HG03342 (cell line): Measurements from ENCODE around the gene ODC1.
"Not testable (repeated sequence)": the region's sequence is repeated elsewhere in the genome, so short reads cannot be mapped to it uniquely, and the experiment has no call there.

ENCODE experiments used
- ATAC-seq: cut with Tn5 transposase; IDR thresholded peaks from one replicate; pipeline ENCODE4 v1.9.1; 2021; ENCODE audit warnings: mild to moderate bottlenecking, moderate library complexity; ENCODE audit not compliant: unreplicated experiment

Gene ODC1

DNA sequence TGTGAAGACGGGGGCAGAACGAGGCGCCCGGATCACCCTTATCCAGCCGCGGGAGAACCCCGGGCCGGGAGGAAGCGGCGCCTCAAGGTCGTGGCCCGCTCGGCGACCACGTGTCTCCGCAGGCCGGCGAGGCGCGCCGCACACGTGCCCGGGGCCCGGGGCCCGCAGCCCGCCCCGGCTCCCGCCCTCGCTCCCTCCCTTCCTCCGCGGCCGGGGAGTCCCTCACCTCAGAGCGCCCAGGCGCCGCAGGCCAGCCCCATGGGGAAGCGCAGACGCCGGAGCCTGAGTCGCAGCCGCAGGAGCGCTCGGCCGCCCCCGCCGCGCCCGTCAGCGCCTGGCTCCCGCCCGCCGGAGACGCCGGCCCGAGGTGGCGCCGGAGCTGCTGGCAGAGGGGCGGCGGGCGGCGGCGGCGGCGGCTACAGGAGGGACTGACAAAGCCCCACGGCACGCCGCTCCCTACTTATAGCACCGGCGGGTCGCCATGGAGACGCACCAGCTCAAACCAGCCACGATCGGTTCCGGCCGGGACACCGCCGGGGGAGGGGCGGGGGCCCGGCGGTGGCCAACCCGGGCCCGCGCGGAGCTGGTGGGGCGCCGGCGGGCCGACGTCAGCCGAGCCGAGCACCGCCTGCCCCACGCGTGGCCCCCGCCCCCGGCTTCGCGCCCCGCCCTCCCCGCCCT lies at the start of gene ODC1:
ODC1 (minus strand) TSS at position 433 of the 681 bp plus-strand sequence. CDS start 3,295 bp downstream, outside the sequence.
- peak; percentile 69 for ATAC-seq

- ATAC-seq, result no peak
Measured at GRCh38 chr2:10497797-10498251, 49.7 kb upstream of the ODC1 start.

DNA sequence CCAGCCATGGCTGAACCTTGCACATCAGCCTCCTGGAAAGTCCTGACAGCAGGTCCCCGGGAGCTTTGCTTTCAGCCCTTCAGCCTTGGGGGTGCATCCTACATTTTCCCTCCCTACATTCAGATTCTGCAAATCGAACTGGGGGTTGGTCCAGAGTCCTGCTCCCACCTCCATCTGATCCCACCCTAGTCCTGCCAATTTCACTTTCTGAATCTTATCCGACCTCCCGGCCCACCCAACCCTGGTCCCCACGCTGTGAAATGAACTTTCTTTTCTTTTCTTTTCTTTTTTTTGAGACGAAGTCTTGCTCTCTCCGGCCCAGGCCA lies 47.8 kb upstream of the ODC1 start:
- ATAC-seq, result no peak

DNA sequence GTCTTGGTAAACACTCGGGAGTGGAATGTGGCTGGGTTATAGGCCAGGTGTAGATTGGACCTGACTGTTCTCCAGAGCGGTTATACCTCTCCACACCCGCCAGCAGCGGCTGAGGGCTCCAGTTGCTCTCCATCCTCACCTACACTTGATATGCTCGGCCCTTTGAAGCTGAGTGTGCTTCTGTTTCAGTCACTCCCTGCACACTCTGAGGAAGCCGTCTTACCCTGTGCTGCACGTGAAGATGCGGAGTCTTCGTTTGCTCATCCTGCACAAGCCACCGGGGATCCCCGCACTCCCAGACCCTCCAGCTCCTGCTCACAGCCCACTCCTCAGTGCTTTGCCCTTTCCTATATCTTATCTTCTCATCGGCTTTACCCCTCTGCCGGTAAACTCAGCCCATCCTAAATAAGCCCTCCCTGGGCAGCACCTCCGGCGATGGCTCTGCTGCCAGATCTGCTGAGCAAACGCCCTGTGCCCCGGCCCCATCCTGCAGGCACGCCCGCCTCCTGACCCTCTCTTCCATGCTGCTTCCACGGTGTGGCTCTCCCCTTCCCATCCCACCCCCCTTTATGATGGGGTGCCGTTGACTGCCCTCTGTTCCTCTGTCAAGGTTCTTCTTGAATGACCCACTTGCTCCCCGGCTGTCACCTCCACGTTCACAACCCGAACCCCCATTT lies 47.3 kb upstream of the ODC1 start:
- ATAC-seq, result no peak

GRCh38 chr2:10494351-10495066 lies 46.4 kb upstream of the ODC1 start:
- ATAC-seq, result no peak

DNA sequence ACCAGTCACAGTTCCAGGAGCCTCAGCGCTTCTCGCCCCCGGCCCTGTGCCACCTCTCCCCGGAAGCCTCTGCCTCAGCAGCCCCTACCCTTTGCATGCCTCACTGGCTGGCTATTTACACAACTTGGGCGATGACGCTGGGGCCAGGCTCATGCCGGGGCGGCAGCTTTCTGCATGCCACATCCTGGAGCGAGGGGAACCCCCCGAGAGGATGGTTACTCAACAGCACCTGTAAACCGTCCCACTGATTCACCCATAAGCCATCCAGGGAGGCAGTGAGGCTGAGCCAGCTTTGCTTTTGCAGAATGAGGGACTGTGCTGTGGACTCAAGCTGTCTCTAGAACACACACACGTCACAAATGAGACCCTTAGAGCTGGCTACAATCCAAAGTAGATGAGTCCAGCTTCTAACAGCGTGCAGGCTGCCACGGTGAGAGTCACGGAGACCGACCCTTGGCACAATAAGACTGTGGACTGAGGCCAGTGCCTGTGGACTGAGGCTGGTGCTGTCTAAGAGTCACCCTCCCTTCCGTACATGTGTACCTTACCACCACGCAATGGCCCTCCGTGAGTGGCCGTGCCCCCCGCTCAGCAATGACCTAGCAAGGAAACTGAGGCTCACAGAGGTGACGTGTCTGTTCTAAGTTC lies 45.6 kb upstream of the ODC1 start:
- ATAC-seq, result no peak

DNA sequence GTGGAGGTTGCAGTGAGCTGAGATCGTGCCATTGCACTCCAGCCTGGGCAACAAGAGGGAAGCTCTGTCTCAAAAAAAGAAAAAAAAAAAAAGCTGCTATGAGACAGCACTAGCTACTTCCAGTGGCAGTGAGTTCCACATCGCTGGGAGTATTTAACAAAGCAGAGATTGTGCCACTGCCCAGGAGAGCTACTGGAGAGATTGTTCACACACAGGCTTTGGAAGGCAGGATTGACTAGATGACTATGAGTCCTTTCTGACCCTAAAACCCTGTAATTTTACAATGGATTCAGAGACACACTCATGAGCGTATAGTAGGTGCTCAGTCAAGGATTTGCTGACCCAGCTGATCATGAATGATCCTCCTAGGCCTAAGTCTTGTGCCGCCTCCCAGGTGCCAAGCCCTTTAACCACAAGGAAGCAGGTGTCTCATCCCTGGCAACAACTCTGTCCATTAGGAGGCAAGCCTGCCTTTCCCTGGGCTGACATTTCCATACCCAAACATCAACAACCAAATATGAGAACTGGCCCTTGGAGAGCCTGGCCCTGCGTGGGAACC lies 45.0 kb upstream of the ODC1 start:
- no peak for ATAC-seq

GRCh38 chr2:10490806-10491291 lies 42.7 kb upstream of the ODC1 start:
- no peak for ATAC-seq

DNA sequence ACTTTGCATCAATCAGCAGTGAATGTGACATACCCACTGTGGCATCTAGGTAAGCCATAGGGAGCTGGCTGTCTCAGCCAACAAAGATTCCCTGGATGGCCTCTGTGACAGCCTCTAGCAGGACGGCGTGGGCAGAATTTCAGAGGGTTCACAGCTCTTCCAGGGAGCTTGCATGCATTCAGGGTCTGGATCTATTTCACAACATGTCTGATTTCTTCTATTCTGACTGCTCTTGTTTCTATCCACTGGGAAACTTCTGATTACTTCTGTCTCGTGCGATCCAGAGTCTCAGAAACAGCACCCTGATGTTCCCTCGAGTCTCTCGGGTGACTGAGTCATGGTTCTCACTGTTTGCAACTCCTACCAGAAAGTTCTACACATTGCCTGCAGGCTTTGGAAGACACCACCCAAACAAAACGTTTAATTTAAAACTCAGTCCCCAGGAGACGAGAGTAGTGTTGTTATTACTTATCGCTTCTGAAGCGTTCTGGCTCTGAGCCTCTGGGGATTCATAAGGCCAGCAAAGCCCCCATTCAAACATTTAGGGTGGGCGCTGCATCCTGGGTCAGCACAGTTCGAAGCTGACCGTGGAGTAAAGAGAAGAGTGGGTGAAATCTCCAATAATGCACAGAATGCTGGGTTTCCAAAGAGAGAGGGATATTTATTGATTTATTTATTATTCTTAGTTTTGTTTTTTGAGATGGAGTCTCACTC lies 41.9 kb upstream of the ODC1 start:
- no peak for ATAC-seq

- ATAC-seq, result not testable (repeated sequence)
Measured at GRCh38 chr2:10488142-10488541, 40.0 kb upstream of the ODC1 start.

DNA sequence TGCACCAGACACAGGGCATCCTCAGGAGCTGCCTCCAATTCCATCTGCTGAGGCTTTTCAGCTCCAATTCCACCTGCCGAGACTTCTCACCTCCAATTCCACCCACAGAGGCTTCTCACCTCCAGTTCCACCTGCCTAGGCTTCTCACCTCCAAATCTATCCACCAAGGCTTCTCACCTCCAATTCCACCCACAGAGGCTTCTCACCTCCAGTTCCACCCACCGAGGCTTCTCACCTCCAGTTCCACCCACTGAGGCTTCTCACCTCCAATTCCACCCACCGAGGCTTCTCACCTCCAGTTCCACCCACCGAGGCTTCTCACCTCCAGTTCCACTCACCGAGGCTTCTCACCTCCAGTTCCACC lies 39.6 kb upstream of the ODC1 start:
- ATAC-seq, result not testable (repeated sequence)

- no peak for ATAC-seq
Measured at GRCh38 chr2:10487081-10487740, 39.1 kb upstream of the ODC1 start.

DNA sequence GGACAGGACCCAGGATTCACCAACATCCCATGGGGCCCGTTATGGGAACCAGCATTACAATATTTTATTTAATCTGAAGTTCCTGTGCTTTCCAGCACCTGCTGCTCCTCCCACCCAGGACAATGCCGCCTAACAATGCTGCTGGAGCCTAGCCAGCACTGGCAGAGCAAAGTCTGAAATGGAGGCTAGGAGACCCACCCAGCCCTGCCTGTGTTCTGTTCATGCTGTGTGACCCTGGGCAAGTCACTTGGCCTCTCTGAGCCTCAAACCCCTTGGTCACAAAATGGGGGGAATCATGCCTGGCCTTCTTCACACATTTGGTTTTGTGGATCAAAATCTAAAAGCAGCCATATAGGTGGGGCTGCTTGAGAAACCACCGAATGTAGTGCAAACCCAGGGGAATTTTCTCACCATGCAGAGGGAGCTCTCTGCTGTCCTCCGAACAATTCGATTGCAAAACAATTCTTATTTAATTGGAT lies 38.5 kb upstream of the ODC1 start:
- no peak for ATAC-seq

DNA sequence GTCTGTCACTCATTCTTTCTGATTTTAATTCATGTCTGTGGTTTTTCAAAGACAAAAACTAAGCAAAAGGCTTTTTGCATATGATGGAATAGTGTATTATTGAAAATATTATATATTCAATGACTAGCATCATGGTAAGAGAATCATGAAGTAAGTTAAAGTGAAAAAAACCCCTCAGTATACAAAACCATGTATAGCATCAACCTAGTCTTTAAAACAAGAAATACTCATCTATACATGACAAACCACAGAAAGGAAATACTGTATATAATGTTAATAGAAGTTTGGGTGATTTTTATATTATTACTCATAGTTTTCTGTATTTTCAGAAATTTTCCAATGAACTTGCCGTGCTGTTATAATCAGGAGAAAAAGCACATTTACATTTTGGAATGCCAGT lies 38.0 kb upstream of the ODC1 start:
- ATAC-seq, result no peak

- no peak for ATAC-seq
Measured at GRCh38 chr2:10482913-10483312, 34.8 kb upstream of the ODC1 start.

DNA sequence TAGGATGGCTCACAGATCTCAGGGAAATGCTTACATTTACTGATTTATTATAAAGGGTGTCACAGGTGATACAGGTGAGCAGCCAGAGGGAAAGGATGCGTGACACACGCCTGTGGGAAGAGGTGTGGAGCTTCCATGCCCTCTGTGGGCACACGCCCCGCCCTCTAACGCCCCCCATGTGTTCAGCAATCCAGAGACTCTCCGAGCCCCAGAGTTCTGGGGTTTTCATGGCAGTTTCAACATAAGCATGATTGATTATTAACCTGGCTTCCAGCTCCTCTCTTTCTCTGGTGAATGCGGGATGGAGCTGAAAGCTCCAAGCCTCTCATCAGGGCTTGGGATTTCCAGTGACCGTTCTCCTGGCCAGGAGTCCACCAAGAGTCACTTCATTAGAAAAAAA lies 34.3 kb upstream of the ODC1 start:
- no peak for ATAC-seq

DNA sequence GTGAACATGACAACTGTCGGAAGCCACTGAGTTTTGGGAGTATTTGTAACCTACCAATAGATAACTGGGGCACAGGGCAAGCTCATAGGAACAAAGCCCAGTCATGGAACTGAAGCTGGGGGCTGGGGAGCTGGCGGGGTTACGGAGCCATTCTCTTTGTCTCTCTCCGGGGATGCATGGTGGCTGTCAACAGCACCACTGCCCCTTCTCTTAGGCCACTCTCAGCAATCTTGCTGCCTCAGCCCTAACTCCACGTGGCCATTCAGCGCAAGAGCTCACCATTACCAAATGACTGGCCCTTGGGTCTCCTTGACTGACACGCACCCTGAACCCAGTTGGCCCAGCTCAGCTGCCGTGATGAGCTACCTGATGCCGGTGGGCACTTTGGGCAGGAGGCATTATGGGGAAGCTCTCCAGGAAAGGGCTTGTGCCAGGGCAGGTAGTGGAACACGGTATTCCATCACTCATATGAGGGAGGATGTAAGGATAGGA lies 33.6 kb upstream of the ODC1 start:
- no peak for ATAC-seq

- no peak for ATAC-seq
Measured at GRCh38 chr2:10481055-10481665, 33.0 kb upstream of the ODC1 start.

DNA sequence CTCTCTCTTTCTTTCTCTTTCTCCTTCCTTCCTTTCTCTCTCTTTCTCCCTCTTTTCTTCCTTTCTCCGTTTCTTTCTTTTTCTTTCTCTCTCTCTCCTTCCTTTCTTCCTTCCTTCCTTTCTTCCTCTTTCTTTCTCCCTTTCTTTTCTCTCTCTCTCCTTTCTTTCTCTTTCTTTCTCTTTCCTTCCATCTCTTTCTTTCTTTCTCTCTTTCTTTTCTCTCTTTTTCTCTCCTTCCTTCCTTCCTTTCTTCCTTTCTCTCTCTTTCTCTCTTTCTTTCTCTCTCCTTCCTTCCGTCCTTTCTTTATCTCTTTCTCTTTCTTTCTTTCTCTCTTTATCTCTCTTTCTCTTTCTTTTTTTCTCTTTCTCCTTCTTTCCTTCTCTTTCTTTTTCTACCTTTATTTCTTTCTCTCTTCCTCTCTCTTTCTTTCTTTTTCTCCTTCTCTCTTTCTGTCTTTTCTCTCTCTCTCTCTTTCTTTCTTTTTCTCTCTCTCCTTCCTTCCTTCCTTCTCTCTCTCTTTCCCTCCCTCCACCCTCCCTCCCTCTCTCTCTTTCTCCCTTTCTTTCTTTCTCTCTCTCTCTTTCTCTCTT lies 32.3 kb upstream of the ODC1 start:
- ATAC-seq, result no peak
